Liver (tissue), 3 donors: ENCODE results near the gene TM4SF18.

Source experiments
- RAD21 ChIP-seq, 2 donors: IDR thresholded peaks; 2 replicates each; pipeline ENCODE4 v1.6.1; 2016; ENCODE audit warnings: antibody characterized with exemption in 2 of 2, mild to moderate bottlenecking in 2 of 2
- RXRA ChIP-seq, 2 donors: IDR thresholded peaks; 2 replicates each; pipeline ENCODE4 v1.6.1; 2017 to 2018; ENCODE audit warnings: antibody characterized with exemption in 2 of 2, mild to moderate bottlenecking in 1 of 2
- TAF1 ChIP-seq: conservative IDR thresholded peaks from 2 replicates; pipeline ENCODE4 v1.6.1; 2016; ENCODE audit warnings: antibody characterized with exemption, mild to moderate bottlenecking
- YY1 ChIP-seq: IDR thresholded peaks from 2 replicates; pipeline ENCODE4 v1.6.1; 2016; ENCODE audit warnings: antibody characterized with exemption, mild to moderate bottlenecking
- TF ChIP-seq, protein P1 (sequence below): fragments of 150-350 bp; IDR thresholded peaks from 2 replicates; pipeline ENCODE4 v1.5.1; 2017; ENCODE audit warnings: improper control_type of control experiment, low read depth, low read length; ENCODE audit not compliant: missing input control
- TF ChIP-seq, protein P2 (sequence below): IDR thresholded peaks from 2 replicates; pipeline ENCODE4 v1.6.1; 2016; ENCODE audit warnings: antibody characterized with exemption
- TF ChIP-seq, protein P3 (sequence below): IDR thresholded peaks from 2 replicates; pipeline ENCODE4 v1.6.1; 2016; ENCODE audit warnings: antibody characterized with exemption
- donor health status: healthy.
- donor health status: healthy.

DNA sequence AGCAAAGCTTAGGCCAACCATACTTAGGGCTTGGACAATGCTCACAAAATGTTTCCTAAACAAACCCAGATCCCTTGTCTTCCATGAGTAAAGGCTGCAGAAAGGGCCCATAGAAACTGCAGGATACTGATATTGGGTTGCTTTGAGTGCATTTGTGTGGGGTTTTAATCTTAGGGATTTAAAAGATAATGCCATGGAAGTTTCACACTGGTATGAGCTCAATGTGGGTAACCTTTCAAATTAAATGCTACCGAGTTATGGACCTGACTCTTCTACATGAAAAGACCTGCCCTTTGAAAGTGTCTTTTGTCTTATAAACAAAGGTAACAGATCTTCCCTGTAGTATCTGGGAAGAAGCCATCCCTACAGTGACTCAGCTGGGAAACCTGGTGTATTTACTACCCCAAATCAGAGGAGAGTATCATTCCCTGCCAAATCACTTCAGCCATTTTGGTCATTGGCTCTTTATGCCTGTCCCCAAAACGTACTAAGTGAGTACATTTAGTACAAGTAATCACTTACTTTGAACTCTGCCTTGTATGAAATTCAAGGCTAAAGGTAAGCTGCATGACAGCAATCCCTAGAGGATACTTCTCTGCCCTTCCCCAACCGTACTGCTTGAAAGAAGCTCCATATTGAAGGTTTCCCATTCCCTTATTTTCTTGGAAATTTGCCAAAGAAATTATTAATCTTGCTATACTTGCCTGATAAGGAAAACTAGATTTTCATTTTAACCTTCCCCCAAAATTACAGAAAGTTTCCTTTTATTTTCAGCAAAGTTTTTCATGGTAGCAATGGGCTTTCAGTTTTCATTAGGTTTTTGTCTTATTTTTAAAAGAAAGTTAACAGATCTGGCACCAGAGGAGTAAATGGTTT is 36.8 kb upstream of the TM4SF18 start:
- TF ChIP-seq RAD21 (IDR thresholded peaks at IDR 0.05) (no peak), YY1 (no peak), RXRA (IDR thresholded peaks at IDR 0.05) (no peak), TAF1 (no peak)
- TF ChIP-seq, protein P1, sequence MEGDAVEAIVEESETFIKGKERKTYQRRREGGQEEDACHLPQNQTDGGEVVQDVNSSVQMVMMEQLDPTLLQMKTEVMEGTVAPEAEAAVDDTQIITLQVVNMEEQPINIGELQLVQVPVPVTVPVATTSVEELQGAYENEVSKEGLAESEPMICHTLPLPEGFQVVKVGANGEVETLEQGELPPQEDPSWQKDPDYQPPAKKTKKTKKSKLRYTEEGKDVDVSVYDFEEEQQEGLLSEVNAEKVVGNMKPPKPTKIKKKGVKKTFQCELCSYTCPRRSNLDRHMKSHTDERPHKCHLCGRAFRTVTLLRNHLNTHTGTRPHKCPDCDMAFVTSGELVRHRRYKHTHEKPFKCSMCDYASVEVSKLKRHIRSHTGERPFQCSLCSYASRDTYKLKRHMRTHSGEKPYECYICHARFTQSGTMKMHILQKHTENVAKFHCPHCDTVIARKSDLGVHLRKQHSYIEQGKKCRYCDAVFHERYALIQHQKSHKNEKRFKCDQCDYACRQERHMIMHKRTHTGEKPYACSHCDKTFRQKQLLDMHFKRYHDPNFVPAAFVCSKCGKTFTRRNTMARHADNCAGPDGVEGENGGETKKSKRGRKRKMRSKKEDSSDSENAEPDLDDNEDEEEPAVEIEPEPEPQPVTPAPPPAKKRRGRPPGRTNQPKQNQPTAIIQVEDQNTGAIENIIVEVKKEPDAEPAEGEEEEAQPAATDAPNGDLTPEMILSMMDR = no peak
- TF ChIP-seq, protein P2, sequence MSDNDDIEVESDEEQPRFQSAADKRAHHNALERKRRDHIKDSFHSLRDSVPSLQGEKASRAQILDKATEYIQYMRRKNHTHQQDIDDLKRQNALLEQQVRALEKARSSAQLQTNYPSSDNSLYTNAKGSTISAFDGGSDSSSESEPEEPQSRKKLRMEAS = no peak
- TF ChIP-seq, protein P3, sequence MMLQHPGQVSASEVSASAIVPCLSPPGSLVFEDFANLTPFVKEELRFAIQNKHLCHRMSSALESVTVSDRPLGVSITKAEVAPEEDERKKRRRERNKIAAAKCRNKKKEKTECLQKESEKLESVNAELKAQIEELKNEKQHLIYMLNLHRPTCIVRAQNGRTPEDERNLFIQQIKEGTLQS = no peak
